Measurements from ENCODE around the gene MYO9A.

MYO9A gene

DNA sequence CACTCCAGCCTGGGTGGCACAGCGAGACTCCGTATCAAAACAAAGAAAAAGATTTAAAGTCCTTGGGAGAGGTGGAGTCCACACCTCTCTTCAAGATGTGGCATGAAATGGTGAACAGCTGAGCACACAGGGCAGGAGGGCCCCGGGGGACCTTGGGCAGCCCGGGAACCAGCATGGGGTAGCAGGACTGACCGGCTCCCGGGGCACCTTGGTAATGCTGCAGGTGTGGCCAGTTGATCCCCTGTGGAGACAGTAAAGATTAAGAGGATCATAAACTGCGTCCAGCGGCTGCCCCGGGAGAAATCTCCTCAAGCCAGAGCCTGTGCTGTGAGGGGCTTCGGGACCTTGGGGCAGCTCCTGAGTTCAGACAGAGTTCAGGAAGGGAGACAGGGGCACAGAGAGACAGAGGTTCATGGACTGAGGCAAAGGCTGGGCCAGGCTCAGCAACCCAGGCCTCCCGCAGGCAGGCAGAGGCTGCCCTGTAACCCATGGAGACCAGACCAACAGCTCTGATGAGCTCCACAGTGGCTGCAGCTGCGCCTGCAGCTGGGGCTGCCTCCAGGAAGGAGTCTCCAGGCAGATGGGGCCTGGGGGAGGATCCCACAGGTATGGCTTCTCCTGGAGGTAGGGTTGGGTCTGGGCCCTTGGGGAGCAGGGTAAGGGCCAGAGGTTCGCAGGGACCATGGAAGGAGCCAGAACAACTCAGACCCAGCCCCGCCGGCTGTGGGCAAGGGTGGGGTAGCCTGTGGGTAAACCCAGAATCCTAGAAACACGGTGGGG lies 307.5 kb downstream of the MYO9A start, which contains the start of gene NR2E3:
Gene NR2E3 (plus strand): TSS at position 299 of the 780 bp plus-strand sequence. CDS start 190 bp downstream, at position 489.
- POLR2A ChIA-PET: no interaction called here
- DNase-seq (ENCODE audit: low read depth, low spot score): no peak
- CTCF ChIA-PET: interaction anchor here (1.3 kb wide), 1 partner anchor 346 kb away, joined by 3 read pairs; no protein-coding TSS in a partner anchor
- TF ChIP-seq, protein P1, sequence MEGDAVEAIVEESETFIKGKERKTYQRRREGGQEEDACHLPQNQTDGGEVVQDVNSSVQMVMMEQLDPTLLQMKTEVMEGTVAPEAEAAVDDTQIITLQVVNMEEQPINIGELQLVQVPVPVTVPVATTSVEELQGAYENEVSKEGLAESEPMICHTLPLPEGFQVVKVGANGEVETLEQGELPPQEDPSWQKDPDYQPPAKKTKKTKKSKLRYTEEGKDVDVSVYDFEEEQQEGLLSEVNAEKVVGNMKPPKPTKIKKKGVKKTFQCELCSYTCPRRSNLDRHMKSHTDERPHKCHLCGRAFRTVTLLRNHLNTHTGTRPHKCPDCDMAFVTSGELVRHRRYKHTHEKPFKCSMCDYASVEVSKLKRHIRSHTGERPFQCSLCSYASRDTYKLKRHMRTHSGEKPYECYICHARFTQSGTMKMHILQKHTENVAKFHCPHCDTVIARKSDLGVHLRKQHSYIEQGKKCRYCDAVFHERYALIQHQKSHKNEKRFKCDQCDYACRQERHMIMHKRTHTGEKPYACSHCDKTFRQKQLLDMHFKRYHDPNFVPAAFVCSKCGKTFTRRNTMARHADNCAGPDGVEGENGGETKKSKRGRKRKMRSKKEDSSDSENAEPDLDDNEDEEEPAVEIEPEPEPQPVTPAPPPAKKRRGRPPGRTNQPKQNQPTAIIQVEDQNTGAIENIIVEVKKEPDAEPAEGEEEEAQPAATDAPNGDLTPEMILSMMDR (IDR thresholded peaks at IDR 0.05; ENCODE audit: insufficient read depth, low read length, missing control alignments): no peak
- no peak within 1 kb of the TSS for H3K4me3 ChIP-seq (ENCODE audit: low read depth, low read length)

GRCh38 chr15:71809346-71809745 lies 308.6 kb downstream of the MYO9A start:
- ChIA-PET CTCF (interaction anchor here (1.5 to 11.0 kb wide), 4 partner anchors 9 to 67 kb away, joined by 5 to 244 read pairs (median 10); no protein-coding TSS in a partner anchor), POLR2A (no interaction called here)
- H3K4me3 ChIP-seq (ENCODE audit: low read depth, low read length): no peak overlapping the region
- DNase-seq (ENCODE audit: low read depth, low spot score): no peak
- TF ChIP-seq, protein P1 (IDR thresholded peaks at IDR 0.05; ENCODE audit: insufficient read depth, low read length, missing control alignments): no peak

DNA sequence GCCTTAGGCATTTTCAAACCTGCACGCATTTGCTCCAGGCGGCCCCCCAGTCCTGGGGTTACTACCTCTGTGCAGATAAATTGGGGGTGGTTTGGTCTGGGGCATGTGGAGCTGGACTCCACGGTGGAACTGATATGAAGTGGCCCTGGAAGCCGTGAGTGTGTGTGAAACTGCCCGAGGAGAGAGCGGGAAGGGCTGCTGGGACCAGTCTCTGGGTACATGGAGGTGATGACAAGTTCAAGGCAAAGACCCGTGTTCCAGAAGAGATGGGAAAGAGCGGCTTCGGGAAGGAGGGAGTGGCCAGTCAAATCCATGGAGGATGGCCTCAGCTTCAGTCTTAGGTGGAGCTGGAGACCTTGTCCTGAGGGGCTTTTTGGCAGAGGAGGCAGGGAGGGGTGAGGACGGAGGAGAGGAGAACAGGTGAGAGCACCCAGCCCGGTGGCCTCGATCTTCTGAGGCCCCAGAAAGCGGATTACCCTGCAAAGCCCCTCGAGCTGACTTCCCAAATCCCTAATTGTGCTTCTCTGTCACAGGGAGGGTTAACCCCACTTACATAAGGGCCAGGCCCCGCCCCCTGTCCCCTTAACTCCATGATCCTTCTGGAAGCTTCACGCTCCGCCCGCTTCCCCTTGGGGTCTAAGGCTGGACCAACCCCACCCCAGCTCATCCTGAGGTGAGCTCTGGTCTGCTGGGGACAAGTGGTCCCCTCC lies 309.5 kb downstream of the MYO9A start:
- CTCF ChIA-PET: interaction anchor here (1.1 to 11.0 kb wide), 7 partner anchors 9 to 348 kb away, joined by 3 to 244 read pairs (median 6); no protein-coding TSS in a partner anchor
- DNase-seq (ENCODE audit: low read depth, low spot score): no peak
- H3K4me3 ChIP-seq (ENCODE audit: low read depth, low read length): no peak overlapping the region
- POLR2A ChIA-PET: no interaction called here
- TF ChIP-seq, protein P1 (IDR thresholded peaks at IDR 0.05; ENCODE audit: insufficient read depth, low read length, missing control alignments): no peak

DNA sequence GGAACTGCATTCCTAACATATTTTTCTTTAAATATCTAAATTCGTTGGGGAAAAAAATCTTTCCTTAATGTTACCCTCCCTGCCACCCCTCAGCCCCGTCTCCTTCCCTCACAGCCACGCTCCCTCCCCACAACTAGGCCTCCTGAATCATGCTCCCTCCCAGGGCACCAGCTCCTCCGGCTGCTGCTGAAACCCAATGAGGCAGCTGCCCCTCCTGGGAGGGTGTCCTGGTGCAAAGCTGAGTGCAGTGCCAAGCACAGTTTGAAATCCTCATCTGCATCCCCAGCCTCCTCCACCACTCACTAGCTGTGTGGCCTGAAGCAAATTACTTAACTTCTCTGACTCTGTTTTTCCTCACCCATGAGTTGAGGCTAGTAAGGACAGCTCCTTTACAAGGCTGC lies 310.3 kb downstream of the MYO9A start:
- H3K4me3 ChIP-seq (ENCODE audit: low read depth, low read length): no peak overlapping the region
- CTCF ChIA-PET: interaction anchor here (0.5 to 11.0 kb wide), 8 partner anchors 10 to 364 kb away, joined by 3 to 244 read pairs (median 4); no protein-coding TSS in a partner anchor
- no peak for DNase-seq (ENCODE audit: low read depth, low spot score)
- POLR2A ChIA-PET: no interaction called here
- TF ChIP-seq, protein P1 (IDR thresholded peaks at IDR 0.05; ENCODE audit: insufficient read depth, low read length, missing control alignments): no peak

- DNase-seq (ENCODE audit: low read depth, low spot score): no peak
- ChIA-PET CTCF (interaction anchor here (0.5 to 11.0 kb wide), 9 partner anchors 10 to 363 kb away, joined by 3 to 244 read pairs (median 5); no protein-coding TSS in a partner anchor), POLR2A (no interaction called here)
- H3K4me3 ChIP-seq (ENCODE audit: low read depth, low read length): no peak overlapping the region
- TF ChIP-seq, protein P1 (IDR thresholded peaks at IDR 0.05; ENCODE audit: insufficient read depth, low read length, missing control alignments): no peak
These were observed 310.8 kb downstream of the MYO9A start for GRCh38 chr15:71807125-71807629.

Measured in AG04449 (cell line).